PFSK-1 (cell line): Measurements from ENCODE around the gene HS3ST4.

Experiments
- FOXP2 ChIP-seq: optimal IDR thresholded peaks from 2 replicates; pipeline ENCODE3; 2011; ENCODE audit warnings: borderline replicate concordance, control low read depth, inconsistent platforms; ENCODE audit not compliant: insufficient read depth; ENCODE audit errors: extremely low read length, extremely low read depth
- POLR2AphosphoS5 ChIP-seq: IDR thresholded peaks from 2 replicates; pipeline ENCODE4 v1.6.1; 2012; ENCODE audit warnings: low read depth, mild to moderate bottlenecking, control low read depth, low read length, moderate library complexity
- REST ChIP-seq, 2 experiments: IDR thresholded peaks; 2 replicates each; pipeline versions ENCODE4 v1.6.1 to v1.8.0; 2011 to 2012; ENCODE audit warnings: low read depth in 2 of 2, low read length in 2 of 2, control low read depth in 1 of 2, inconsistent platforms in 1 of 2, mild to moderate bottlenecking in 1 of 2, moderate library complexity in 1 of 2; ENCODE audit not compliant: insufficient read depth in 1 of 2
- SIN3A ChIP-seq: IDR thresholded peaks from 2 replicates; pipeline ENCODE4 v1.6.1; 2012; ENCODE audit warnings: mild to moderate bottlenecking, low read length, moderate library complexity, borderline replicate concordance; ENCODE audit not compliant: insufficient read depth
- TAF1 ChIP-seq: IDR thresholded peaks from 2 replicates; pipeline ENCODE4 v1.6.1; 2012; ENCODE audit warnings: low read length, control low read depth, borderline replicate concordance; ENCODE audit not compliant: insufficient read depth

Gene HS3ST4

GRCh38 chr16:25914357-25914962 lies 222.7 kb downstream of the HS3ST4 start:
- TF ChIP-seq SIN3A (no peak), POLR2AphosphoS5 (no peak), TAF1 (no peak), FOXP2 (no peak), REST (IDR thresholded peaks at IDR 0.05; ENCODE audit: insufficient read depth in 1 of 2, low read depth in 2 of 2, low read length in 2 of 2) (no peak)

DNA sequence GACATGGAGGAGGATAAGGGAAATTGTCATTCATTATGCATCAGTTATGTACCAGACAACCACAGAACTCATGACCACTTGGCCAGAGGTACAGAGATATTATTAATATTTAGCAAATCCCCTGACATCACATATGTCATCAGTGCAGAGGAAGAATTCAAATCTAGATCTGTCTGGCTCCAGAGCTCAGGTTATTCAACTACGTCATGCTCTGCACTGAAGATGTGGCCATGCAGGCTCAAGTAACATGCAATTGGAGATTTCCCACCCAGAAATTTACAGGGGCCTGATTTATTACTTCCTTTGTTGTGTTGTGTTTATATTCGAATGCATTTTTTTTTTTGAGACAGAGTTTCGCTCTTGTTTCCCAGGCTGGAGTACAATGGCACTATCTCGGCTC lies 224.3 kb downstream of the HS3ST4 start:
- TF ChIP-seq TAF1 (no peak), SIN3A (no peak), POLR2AphosphoS5 (no peak), FOXP2 (no peak), REST (IDR thresholded peaks at IDR 0.05; ENCODE audit: insufficient read depth in 1 of 2, low read depth in 2 of 2, low read length in 2 of 2) (no peak)

DNA sequence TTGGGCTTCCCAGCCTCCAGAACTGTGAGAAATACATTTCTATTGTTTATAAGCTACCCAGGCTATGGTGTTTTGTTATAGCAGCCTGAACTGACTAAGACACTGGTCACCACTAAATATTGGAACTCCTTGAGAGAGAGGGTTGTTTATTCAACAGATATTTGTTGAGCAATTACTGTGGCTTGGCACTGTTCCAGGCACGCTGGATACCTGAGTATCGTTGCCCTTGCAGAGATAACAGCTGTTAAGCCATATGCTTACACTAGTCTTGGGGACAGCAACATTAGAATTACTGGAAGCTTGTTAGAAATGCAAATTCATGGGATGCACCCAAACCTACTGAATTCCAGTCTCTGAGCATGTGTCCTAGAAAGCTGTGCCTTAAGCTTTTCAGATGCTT lies 230.7 kb downstream of the HS3ST4 start:
- TF ChIP-seq TAF1 (no peak), SIN3A (no peak), POLR2AphosphoS5 (no peak), REST (IDR thresholded peaks at IDR 0.05; ENCODE audit: insufficient read depth in 1 of 2, low read depth in 2 of 2, low read length in 2 of 2) (no peak), FOXP2 (no peak)

GRCh38 chr16:25925421-25925820 lies 233.7 kb downstream of the HS3ST4 start:
- TF ChIP-seq SIN3A (no peak), POLR2AphosphoS5 (no peak), TAF1 (no peak), FOXP2 (no peak), REST (IDR thresholded peaks at IDR 0.05; ENCODE audit: insufficient read depth in 1 of 2, low read depth in 2 of 2, low read length in 2 of 2) (no peak)
